LNCaP clone FGC (cell line): ENCODE results near the gene MTA1.

Source experiments
- DNase-seq: peaks from one replicate; pipeline ENCODE4 v3.0.0-alpha.2; 2011; ENCODE audit warnings: low read depth
- H3K4me3 ChIP-seq: 2 replicates; pipeline ENCODE4 v1.5.1; 2011; ENCODE audit warnings: mild to moderate bottlenecking, low read depth, low read length, control low read depth
- TF ChIP-seq, protein P1 (sequence below): IDR thresholded peaks from 2 replicates; pipeline ENCODE4 v1.5.1; 2012; ENCODE audit warnings: mild to moderate bottlenecking; ENCODE audit not compliant: control insufficient read depth, insufficient read depth; ENCODE audit errors: extremely low read depth

The MTA1 gene

DNA sequence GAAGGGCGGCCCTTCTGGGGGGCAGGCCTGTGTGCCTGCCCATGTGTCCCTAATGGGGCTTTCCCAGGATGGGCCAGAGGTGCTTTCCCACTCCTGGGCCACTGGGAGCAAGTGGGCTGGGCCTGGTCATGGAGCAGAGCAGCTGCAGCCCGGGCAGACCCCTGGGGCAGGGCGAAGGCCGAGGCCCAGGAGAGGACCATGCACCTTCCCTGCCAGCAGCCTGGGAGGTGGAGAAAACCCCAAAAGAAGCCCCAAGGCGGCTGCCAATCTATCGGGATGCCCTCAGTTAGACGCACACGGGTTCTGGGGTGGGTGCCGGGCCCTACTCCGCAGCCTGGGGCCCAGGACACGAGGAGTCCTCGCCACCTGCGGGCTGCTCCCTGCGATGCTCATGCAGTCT is 38.9 kb downstream of the MTA1 start:
- TF ChIP-seq, protein P1, sequence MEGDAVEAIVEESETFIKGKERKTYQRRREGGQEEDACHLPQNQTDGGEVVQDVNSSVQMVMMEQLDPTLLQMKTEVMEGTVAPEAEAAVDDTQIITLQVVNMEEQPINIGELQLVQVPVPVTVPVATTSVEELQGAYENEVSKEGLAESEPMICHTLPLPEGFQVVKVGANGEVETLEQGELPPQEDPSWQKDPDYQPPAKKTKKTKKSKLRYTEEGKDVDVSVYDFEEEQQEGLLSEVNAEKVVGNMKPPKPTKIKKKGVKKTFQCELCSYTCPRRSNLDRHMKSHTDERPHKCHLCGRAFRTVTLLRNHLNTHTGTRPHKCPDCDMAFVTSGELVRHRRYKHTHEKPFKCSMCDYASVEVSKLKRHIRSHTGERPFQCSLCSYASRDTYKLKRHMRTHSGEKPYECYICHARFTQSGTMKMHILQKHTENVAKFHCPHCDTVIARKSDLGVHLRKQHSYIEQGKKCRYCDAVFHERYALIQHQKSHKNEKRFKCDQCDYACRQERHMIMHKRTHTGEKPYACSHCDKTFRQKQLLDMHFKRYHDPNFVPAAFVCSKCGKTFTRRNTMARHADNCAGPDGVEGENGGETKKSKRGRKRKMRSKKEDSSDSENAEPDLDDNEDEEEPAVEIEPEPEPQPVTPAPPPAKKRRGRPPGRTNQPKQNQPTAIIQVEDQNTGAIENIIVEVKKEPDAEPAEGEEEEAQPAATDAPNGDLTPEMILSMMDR: no peak
- H3K4me3 ChIP-seq: no peak overlapping the region
- no peak for DNase-seq

DNA sequence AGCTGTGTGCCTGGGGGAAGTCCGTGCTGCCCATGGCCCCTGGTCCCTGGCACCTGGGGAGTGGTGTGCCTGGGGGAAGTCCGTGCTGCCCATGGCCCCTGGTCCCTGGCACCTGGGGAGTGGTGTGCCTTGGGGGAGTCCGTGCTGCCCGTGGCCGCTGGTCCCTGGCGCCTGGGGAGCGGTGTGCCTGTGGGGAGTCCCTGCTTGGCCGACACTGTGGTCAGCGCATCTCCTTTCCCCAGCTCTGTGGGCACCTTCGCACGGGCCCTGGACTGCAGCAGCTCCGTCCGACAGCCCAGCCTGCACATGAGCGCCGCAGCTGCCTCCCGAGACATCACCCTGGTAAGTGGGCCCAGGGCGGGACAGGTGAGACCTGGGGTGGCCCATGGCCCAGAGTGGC is 40.5 kb downstream of the MTA1 start:
- no peak overlapping the region for H3K4me3 ChIP-seq
- DNase-seq: no peak
- TF ChIP-seq, protein P1: no peak

DNA sequence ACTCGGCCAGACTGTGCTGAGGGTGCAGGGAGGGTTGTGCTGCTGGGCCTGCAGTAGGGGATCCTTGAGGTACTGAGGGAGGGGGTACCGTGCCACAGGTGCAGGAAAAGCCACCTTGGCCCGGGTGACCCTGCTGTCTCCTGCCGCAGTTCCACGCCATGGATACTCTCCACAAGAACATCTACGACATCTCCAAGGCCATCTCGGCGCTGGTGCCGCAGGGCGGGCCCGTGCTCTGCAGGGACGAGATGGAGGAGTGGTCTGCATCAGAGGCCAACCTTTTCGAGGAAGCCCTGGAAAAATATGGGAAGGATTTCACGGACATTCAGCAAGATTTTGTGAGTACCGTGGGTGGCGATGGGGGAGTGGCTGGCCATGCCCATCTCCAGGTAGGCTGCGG is 41.0 kb downstream of the MTA1 start:
- TF ChIP-seq, protein P1: no peak
- no peak for DNase-seq
- H3K4me3 ChIP-seq: no peak overlapping the region

DNA sequence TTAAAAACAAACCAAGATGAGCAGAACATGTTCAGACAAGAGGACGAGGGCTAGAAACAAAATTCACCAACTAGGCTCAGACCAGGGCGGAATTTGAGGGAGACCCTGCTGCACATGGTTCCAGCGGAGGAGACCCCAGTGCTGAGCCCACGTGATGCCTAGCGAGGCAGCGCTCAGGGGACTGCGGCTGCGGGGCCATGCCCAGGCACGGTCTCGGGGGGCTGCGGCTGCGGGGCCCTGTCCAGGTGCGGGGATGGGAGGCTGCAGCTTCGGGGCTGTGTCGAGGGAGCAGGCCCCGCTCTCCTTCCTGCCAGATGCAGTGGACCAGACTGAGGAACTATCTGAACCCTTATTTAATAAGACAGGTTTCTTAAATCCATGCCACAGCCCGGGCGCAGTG is 42.3 kb downstream of the MTA1 start:
- H3K4me3 ChIP-seq: no peak overlapping the region
- TF ChIP-seq, protein P1: no peak
- DNase-seq: no peak

DNA sequence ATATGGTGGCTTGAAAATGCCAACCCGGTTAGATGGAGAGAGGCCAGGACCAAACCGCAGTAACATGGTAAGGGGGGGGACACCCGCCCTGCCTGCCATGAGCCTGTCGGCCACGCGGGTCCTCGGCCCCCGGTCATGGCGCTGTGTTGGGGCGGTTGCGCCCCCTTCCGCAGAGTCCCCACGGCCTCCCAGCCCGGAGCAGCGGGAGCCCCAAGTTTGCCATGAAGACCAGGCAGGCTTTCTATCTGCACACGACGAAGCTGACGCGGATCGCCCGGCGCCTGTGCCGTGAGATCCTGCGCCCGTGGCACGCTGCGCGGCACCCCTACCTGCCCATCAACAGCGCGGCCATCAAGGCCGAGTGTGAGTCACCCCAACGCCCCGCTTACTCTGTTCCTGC is 44.9 kb downstream of the MTA1 start:
- no peak for DNase-seq
- TF ChIP-seq, protein P1: no peak
- H3K4me3 ChIP-seq: no peak overlapping the region

DNA sequence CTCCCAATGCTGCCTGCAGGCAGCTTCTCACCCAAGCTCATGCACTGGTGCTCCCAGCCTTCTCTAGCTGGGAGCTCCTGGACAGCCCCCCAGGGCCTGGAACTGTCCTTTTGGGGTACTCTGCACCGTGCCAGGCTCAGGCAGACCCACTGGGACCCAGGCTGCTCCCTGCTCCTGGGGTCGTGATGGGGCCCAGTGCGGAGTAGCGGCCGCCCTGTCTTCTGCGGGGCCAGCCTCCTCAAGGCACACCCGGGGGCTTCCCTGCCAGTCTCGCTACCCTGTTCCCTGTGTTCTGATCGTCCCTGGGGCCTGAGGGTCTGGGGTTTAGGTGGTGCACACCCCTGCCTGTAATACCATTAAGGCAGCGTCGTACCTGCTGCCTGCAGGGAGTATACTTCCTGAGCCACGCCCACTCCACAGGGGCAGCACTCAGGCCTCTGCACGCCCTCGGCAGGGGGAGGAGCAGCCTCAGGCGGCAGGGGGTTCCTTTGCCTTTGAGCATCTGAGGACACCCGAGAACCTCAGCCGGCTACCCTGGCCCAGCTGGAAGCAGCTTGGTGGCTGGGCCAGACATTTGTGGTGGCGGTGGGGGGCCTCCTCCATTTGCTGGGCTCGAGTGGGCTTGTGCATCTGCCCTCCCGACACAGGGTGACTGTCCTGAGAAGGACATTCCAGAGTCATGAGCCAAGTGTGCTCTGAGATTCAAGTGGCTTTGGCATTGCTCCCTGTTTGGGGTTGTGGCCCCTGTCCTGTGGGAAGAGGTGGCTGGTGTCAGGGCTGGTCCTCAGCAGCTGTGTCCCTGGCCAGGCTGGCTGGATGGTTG is 45.8 kb downstream of the MTA1 start:
- peak; percentile 43 for DNase-seq
- H3K4me3 ChIP-seq: no peak overlapping the region
- TF ChIP-seq, protein P1: no peak

DNA sequence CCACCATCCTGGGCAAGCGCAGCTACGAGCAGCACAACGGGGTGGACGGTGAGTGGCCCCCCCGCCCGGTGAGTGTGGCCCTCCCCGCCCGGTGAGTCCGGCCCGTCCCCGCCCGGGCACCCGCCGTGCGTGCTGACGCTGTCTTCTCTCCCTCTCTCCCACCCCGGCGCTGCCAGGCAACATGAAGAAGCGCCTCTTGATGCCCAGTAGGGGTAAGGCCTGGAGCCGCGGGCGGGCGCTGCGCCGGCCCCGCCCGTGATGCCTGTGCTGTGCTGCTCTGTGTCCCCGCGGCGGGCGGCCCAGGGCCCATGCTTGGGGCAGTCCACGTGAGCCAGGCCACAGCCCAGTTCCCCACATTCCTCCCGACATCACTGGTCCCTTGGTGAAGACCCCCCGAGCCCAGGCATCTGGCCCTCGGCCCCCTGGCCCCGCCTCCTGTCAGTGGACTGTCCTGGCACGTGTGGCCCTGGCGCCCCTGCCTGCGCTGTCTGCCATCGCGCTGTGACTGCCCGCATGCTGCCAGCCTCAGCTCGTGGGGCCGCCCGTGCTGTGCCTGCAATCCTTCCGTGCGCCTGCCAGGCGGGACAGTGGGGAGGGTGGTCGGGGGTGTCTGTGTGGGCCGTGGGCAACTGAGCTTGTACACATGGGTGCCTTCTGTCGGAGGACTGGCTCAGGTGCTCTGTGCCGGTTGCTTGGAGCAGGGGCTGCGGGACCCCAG is 47.1 kb downstream of the MTA1 start:
- TF ChIP-seq, protein P1: no peak
- no peak for DNase-seq
- 0 out of 2 replicates have a peak overlapping the region, but pooled peaks have one; percentile 22 for H3K4me3 ChIP-seq
